ENCODE measurements around the gene ZC3HAV1. TPM values are rescaled to one million over a fixed set of nuclear protein-coding genes. Genes with fewer than 3 reads are reported as not detected.

Gene ZC3HAV1
- total and polyA plus RNA-seq, 8 donors, result 3.6 to 18.5 (median 10.1) TPM

DNA sequence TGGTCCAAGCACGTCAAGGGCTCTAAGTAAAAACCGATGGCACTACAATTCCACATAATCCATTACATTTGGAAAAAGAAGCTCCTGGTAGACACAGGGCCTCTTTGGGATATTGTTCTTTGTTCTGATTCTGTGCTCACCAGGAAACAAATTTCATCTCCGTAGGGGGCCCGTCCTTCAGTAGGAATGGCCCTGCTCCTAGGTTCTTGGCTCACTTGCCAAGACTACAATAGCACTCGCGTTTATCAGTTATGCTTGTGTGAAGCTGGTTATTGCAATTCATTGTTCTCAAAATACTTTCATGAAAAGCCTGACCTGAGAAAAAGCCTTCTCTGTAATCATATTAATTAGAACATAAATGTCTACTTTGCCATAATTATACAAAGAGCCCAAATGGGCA lies 63.4 kb downstream of the ZC3HAV1 start:
- no peak for DNase-seq
- no peaks in the 10 kb centered on the region for H3K4me1 ChIP-seq
- intact Hi-C loops (cut with DNase I), result no loop called here
- no peak for ATAC-seq
- H3K27ac ChIP-seq, result no peak overlapping the region
- FAIRE-seq, result no peak
- H3K9me3 ChIP-seq, result no peaks in the 10 kb centered on the region
- H3K4me3 ChIP-seq, result no peak overlapping the region
- 80 to 83% methylated on average over 6 of the region's 6 CpGs for WGBS, 2 donors
- no peaks in the 10 kb centered on the region for H3K27me3 ChIP-seq
- H3K36me3 ChIP-seq, result peaks cover 0 to 6% (median 0%) of the 10 kb centered on the region in 3 donors
- TF ChIP-seq, protein P1, sequence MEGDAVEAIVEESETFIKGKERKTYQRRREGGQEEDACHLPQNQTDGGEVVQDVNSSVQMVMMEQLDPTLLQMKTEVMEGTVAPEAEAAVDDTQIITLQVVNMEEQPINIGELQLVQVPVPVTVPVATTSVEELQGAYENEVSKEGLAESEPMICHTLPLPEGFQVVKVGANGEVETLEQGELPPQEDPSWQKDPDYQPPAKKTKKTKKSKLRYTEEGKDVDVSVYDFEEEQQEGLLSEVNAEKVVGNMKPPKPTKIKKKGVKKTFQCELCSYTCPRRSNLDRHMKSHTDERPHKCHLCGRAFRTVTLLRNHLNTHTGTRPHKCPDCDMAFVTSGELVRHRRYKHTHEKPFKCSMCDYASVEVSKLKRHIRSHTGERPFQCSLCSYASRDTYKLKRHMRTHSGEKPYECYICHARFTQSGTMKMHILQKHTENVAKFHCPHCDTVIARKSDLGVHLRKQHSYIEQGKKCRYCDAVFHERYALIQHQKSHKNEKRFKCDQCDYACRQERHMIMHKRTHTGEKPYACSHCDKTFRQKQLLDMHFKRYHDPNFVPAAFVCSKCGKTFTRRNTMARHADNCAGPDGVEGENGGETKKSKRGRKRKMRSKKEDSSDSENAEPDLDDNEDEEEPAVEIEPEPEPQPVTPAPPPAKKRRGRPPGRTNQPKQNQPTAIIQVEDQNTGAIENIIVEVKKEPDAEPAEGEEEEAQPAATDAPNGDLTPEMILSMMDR (IDR thresholded peaks at IDR 0.05), result no peak

DNA sequence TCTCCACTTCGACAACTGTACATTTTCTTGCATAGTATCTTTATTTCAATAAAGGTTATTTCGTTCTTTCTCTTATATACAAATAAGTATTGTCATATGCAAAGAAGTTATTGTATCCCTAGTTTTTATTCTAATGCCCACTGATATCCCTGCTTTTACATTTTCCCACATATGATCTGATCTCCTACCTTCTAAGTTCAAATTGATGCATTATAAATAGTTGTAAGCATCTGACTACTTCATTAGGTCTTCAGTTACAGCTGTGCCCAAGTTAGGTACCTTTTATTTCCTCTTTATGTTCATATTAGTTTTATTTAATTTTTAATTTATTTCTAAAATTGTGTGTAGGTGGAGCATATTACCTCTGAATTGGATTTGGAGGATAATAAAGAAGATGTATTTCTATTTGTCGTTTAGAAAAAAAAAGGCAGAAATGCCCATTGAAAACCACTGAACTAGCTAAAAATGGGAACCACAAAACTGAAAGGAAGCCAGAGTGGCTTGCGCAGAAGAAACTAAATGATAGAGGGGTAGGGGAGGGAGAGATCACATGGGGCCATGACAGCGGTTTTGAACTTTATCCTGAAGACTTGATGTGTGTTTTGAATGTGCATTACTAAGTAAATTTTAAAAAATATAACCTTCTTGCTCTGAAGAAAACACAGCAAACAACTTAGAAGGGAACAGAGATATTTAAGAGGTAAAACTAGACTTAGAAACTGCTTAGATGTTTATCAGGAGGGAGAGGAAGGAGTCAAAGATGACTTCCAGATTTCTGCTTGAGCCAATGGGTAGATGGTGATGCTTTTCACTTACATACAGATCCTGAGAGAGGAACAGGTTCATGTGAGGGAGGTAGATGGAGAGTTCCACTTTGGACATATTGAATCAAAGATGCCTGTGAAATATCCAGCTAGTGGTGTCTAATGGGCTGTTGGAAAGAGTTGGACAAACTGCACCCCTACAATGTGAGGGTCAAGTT lies 64.4 kb downstream of the ZC3HAV1 start:
- TF ChIP-seq, protein P1 (IDR thresholded peaks at IDR 0.05), result no peak
- no peaks in the 10 kb centered on the region for H3K27me3 ChIP-seq
- H3K4me1 ChIP-seq, result no peaks in the 10 kb centered on the region
- FAIRE-seq (no peak), DNase-seq (no peak), ATAC-seq (peak in 1 of 4 donors; percentile 46)
- no peak overlapping the region for H3K4me3 ChIP-seq
- intact Hi-C loops (cut with DNase I), result no loop called here
- 92 to 93% methylated on average over 5 of the region's 5 CpGs for WGBS, 2 donors
- H3K27ac ChIP-seq, result no peak overlapping the region
- H3K9me3 ChIP-seq, result no peaks in the 10 kb centered on the region
- peaks cover 0 to 6% (median 0%) of the 10 kb centered on the region in 3 donors for H3K36me3 ChIP-seq

DNA sequence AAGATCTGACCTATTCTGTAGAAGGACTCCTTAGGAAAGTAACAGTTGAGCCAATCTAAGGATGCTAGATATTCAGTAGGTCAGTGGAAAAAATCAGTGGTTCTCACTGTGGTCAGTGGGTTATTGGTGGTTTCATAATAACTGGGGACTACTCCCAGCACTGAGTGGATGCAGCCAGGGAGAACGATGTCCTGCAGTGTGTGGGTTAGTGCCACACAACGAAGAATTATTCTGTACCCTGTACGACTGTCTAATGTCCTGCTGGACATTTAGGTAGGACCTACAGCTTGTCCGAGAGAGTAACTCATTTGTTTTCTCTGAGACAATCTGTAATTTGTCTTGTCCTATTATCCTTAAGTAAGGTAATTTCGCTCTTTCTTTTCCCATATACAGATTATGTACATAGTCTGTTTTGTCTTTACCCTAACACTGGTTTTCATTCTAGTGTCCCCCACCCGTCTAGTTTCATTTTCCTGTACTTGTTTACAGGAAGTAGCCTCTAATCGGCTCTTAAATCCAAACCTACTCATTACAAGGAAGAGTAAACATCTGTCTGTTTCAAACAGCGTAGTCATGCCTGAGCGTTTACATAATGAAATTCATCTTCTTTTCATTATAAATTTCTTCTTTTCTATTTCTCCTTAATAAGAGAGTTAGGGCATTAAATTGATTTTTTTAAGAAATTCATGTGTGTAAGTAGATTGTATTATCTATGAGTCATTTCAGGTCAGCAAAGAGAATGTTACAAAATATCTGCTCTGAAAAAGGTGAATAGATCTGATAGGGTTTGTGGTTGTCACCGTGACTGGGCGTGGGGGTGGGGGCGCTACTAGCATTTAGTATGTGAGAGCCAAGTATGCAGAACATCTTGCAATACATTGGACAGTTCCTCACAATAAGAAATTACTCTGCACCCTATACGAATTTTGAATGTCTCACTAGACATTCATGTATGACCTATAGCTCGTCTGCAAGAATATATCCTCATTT lies 65.4 kb downstream of the ZC3HAV1 start:
- intact Hi-C loops (cut with DNase I), result no loop called here
- WGBS, 2 donors, result 83 to 87% methylated on average over 14 of the region's 14 CpGs
- TF ChIP-seq, protein P1 (IDR thresholded peaks at IDR 0.05), result no peak
- ATAC-seq, result peak in 1 of 4 donors; percentile 32
- H3K27ac ChIP-seq, result no peak overlapping the region
- no peak for DNase-seq
- no peak overlapping the region for H3K4me3 ChIP-seq
- FAIRE-seq, result no peak
- H3K36me3 ChIP-seq, result no peaks in the 10 kb centered on the region
- H3K27me3 ChIP-seq, result no peaks in the 10 kb centered on the region
- no peaks in the 10 kb centered on the region for H3K9me3 ChIP-seq
- no peaks in the 10 kb centered on the region for H3K4me1 ChIP-seq

DNA sequence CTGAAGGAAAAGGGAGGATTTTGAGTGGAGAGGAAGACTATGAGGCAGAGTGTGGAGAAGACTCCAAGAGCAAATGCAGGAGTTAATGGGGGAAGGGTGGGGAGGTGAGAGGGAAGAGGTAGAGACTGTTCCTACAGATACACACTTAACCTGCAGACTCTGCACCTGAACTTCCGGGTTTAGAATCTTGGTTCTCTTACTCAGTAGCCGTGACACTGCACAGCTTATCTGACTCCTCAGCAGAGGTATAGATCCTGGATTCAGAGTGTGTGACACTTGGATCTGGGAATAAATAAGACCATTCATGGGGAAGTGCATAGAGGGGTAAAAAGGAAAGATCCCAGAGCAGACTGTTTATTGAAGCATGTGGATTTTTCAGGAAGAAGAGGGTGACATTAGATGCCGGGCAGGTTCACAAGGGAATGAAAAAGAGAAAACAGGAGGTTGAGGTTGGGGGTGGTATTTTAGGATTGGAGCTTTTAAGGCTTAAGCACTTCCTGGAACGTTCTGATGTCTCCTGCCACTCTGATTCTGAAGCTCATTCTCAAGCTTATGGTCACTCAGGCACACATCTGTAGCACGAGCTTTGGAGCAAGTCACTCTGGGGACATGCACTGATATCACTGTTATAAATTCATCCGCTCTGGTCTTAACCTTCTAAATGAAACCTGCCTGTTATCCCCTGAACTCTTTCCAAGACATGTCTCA lies 68.0 kb downstream of the ZC3HAV1 start:
- WGBS, 2 donors, result 48 to 49% methylated on average over 6 of the region's 6 CpGs
- H3K9me3 ChIP-seq, result no peaks in the 10 kb centered on the region
- ATAC-seq (peak in 3 of 4 donors; percentile 49 to 59 (median 57)), FAIRE-seq (no peak), DNase-seq (no peak)
- H3K27ac ChIP-seq, result no peak overlapping the region
- H3K4me3 ChIP-seq, result no peak overlapping the region
- H3K36me3 ChIP-seq, result no peaks in the 10 kb centered on the region
- H3K27me3 ChIP-seq, result no peaks in the 10 kb centered on the region
- H3K4me1 ChIP-seq, result no peaks in the 10 kb centered on the region
- intact Hi-C loops (cut with DNase I), result no loop called here
- TF ChIP-seq, protein P1 (IDR thresholded peaks at IDR 0.05), result no peak
